GM12865 (cell line): ENCODE data around the gene RBMS3.
A peak's percentile ranks its signal among the peaks of the same experiment; 100 is the strongest.

Source experiments
- DNase-seq: peaks from one replicate; pipeline ENCODE4 v3.0.0; 2010; ENCODE audit warnings: low read depth
- H3K4me3 ChIP-seq: 2 replicates; pipeline ENCODE4 v1.5.1; 2011; ENCODE audit warnings: mild to moderate bottlenecking, low read depth, low read length, control low read depth
- CTCF ChIP-seq: IDR thresholded peaks from 2 replicates; pipeline ENCODE4 v1.5.1; 2011; ENCODE audit warnings: low read length, control low read depth, low read depth, inconsistent platforms; ENCODE audit not compliant: insufficient read depth; ENCODE audit errors: missing control alignments

Gene RBMS3

GRCh38 chr3:29525254-29525881 lies 244.5 kb downstream of the RBMS3 start:
- no peak for TF ChIP-seq CTCF
- no peak overlapping the region for H3K4me3 ChIP-seq
- peak; percentile 9 for DNase-seq

- no peak overlapping the region for H3K4me3 ChIP-seq
- TF ChIP-seq CTCF: no peak
- no peak for DNase-seq
These were observed 246.4 kb downstream of the RBMS3 start for GRCh38 chr3:29527246-29527645.

GRCh38 chr3:29531644-29532043 lies 250.8 kb downstream of the RBMS3 start:
- H3K4me3 ChIP-seq: no peak overlapping the region
- no peak for DNase-seq
- TF ChIP-seq CTCF: no peak

GRCh38 chr3:29532473-29532872 lies 251.6 kb downstream of the RBMS3 start:
- no peak for DNase-seq
- H3K4me3 ChIP-seq: no peak overlapping the region
- TF ChIP-seq CTCF: no peak

- TF ChIP-seq CTCF: no peak
- no peak overlapping the region for H3K4me3 ChIP-seq
- no peak for DNase-seq
These were observed 253.1 kb downstream of the RBMS3 start for GRCh38 chr3:29534006-29534405.

- no peak for DNase-seq
- no peak overlapping the region for H3K4me3 ChIP-seq
- TF ChIP-seq CTCF: no peak
These were observed 255.3 kb downstream of the RBMS3 start for GRCh38 chr3:29536016-29536758.

GRCh38 chr3:29537889-29538609 lies 257.2 kb downstream of the RBMS3 start:
- TF ChIP-seq CTCF: no peak
- H3K4me3 ChIP-seq: no peak overlapping the region
- DNase-seq: no peak
